ENCODE results near the gene PTH2.
A peak's percentile ranks its signal among the peaks of the same experiment; 100 is the strongest.

The PTH2 gene

GRCh38 chr19:49430678-49431329, 7.6 kb upstream of the PTH2 start:
- DNase-seq (ENCODE audit: low read depth) = peak; percentile 18

- DNase-seq (ENCODE audit: low read depth) = no peak
Measured at GRCh38 chr19:49430172-49430677, 7.0 kb upstream of the PTH2 start.

GRCh38 chr19:49428547-49429451, 5.6 kb upstream of the PTH2 start:
- DNase-seq (ENCODE audit: low read depth) = no peak

- peak; percentile 17 for DNase-seq (ENCODE audit: low read depth)
Measured at GRCh38 chr19:49427855-49428546, 4.8 kb upstream of the PTH2 start.

GRCh38 chr19:49427339-49427738, 4.1 kb upstream of the PTH2 start:
- DNase-seq (ENCODE audit: low read depth) = no peak

GRCh38 chr19:49425922-49426592, 2.8 kb upstream of the PTH2 start:
- DNase-seq (ENCODE audit: low read depth) = no peak

GRCh38 chr19:49425178-49425577, 1.9 kb upstream of the PTH2 start, which contains the start of gene GFY:
GFY (plus strand) TSS chr19:49425388; CDS start chr19:49426431, 1,043 bp downstream.
- no peak for DNase-seq (ENCODE audit: low read depth)

- no peak for DNase-seq (ENCODE audit: low read depth)
Measured at GRCh38 chr19:49423985-49424303, 703 bp upstream of the PTH2 start.

- peak; percentile 29 for DNase-seq (ENCODE audit: low read depth)
Measured at GRCh38 chr19:49422407-49423070, 702 bp downstream of the PTH2 start.

- DNase-seq (ENCODE audit: low read depth) = no peak
Measured at GRCh38 chr19:49421878-49422202, 1.4 kb downstream of the PTH2 start.

- DNase-seq (ENCODE audit: low read depth) = peak; percentile 74
Measured at GRCh38 chr19:49421039-49421877, 2.0 kb downstream of the PTH2 start.

GRCh38 chr19:49420227-49420626, 3.0 kb downstream of the PTH2 start:
- no peak for DNase-seq (ENCODE audit: low read depth)

GRCh38 chr19:49419173-49419572, 4.1 kb downstream of the PTH2 start:
- no peak for DNase-seq (ENCODE audit: low read depth)

- no peak for DNase-seq (ENCODE audit: low read depth)
Measured at GRCh38 chr19:49418511-49418910, 4.7 kb downstream of the PTH2 start.

GRCh38 chr19:49417088-49417487, 6.2 kb downstream of the PTH2 start:
- DNase-seq (ENCODE audit: low read depth) = no peak

GRCh38 chr19:49415810-49416200, 7.4 kb downstream of the PTH2 start:
- no peak for DNase-seq (ENCODE audit: low read depth)

GRCh38 chr19:49415102-49415809, 8.0 kb downstream of the PTH2 start:
- DNase-seq (ENCODE audit: low read depth) = no peak

- DNase-seq (ENCODE audit: low read depth) = no peak
Measured at GRCh38 chr19:49414256-49414655, 9.0 kb downstream of the PTH2 start.

GRCh38 chr19:49413348-49413747, 9.9 kb downstream of the PTH2 start:
- DNase-seq (ENCODE audit: low read depth) = peak; percentile 37

- no peak for DNase-seq (ENCODE audit: low read depth)
Measured at GRCh38 chr19:49411681-49412326, 11.4 kb downstream of the PTH2 start.
